NCI-H1048 (cell line): ENCODE data around the gene LRRK1.

ENCODE experiments used
- DNase-seq: peaks from one replicate; lab custom pipeline; 2025; lab: John Stamatoyannopoulos, UW

The LRRK1 gene, protein sequence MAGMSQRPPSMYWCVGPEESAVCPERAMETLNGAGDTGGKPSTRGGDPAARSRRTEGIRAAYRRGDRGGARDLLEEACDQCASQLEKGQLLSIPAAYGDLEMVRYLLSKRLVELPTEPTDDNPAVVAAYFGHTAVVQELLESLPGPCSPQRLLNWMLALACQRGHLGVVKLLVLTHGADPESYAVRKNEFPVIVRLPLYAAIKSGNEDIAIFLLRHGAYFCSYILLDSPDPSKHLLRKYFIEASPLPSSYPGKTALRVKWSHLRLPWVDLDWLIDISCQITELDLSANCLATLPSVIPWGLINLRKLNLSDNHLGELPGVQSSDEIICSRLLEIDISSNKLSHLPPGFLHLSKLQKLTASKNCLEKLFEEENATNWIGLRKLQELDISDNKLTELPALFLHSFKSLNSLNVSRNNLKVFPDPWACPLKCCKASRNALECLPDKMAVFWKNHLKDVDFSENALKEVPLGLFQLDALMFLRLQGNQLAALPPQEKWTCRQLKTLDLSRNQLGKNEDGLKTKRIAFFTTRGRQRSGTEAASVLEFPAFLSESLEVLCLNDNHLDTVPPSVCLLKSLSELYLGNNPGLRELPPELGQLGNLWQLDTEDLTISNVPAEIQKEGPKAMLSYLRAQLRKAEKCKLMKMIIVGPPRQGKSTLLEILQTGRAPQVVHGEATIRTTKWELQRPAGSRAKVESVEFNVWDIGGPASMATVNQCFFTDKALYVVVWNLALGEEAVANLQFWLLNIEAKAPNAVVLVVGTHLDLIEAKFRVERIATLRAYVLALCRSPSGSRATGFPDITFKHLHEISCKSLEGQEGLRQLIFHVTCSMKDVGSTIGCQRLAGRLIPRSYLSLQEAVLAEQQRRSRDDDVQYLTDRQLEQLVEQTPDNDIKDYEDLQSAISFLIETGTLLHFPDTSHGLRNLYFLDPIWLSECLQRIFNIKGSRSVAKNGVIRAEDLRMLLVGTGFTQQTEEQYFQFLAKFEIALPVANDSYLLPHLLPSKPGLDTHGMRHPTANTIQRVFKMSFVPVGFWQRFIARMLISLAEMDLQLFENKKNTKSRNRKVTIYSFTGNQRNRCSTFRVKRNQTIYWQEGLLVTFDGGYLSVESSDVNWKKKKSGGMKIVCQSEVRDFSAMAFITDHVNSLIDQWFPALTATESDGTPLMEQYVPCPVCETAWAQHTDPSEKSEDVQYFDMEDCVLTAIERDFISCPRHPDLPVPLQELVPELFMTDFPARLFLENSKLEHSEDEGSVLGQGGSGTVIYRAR (N-terminal part only)

GRCh38 chr15:100918690-100919480 lies at the start of gene LRRK1:
TSS of gene LRRK1 (plus strand) at chr15:100919357. CDS start at chr15:100924633, 5,276 bp downstream.
- DNase-seq: peak; percentile 20

DNA sequence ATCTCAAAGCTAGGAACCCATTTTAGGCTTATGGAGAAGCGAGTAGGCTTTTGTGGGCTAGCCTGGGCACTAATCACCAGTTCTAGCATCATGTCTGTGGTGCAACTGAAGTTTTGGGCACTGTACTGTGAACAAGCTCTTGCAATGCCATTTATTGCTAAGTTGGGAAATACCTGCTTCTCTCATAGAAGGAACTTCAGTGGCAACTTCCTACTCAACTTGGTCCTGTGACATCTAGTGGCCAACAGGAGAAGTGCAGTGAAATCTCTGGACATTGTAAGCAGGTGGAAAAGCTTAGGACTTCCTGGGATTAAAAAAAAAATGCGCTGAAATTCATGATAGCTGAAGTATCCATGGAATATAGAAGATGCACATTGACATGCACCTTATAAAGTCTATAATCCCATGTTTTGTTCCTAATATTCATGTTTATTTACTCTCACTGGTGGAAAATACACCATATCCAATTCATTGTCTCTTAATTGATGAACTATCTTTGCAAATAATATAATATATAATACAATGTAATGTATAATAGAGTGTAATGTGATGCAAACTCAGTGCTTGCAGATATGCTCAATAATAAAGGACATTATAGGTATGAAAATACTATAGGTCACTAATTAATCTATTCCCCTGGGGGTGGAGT lies 46.0 kb upstream of the LRRK1 start:
- DNase-seq: no peak

GRCh38 chr15:100875495-100875894 lies 43.7 kb upstream of the LRRK1 start:
- no peak for DNase-seq

DNA sequence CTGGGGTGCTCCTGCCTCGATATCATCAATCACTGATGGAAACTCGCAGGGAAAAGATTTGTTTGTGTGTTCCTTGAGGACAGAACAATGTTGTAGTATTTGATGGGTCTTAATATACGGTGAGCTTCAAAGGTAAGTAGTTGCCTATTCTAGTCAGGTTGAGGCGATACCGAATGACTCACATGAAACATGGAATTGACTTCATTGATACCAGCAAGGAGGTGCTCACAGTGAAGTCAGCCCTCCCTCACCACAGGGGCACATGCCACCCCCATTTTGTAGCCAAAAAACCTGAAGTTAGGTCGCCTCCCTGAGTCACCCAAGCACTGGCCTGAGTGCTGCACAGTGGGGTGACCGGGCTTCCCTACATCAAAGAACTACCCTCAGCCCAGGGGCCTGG lies 43.2 kb upstream of the LRRK1 start:
- DNase-seq: no peak

DNA sequence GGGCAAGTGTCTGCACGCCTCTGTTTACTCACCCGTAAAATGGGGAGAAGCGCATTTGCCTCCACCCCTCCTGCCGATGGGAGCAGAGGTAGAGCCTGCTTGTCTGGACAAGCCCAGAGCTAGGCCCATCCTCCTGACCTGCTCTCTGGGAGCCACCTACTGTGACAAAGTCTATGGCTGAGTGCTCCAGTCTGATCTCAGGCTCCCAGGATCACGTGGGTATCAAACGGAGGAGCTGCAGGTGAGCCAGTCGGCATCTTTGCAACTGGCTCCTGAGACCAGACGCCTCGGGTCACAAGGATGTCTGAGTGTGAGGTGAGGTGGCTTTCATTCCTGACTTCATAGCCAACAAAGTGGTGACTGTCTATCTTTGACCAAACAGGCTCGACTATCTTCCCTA lies 41.6 kb upstream of the LRRK1 start:
- no peak for DNase-seq

- no peak for DNase-seq
Measured at GRCh38 chr15:100878130-100878529, 41.0 kb upstream of the LRRK1 start.

- DNase-seq: no peak
Measured at GRCh38 chr15:100878648-100879047, 40.5 kb upstream of the LRRK1 start.

- no peak for DNase-seq
Measured at GRCh38 chr15:100879061-100879463, 40.1 kb upstream of the LRRK1 start.

DNA sequence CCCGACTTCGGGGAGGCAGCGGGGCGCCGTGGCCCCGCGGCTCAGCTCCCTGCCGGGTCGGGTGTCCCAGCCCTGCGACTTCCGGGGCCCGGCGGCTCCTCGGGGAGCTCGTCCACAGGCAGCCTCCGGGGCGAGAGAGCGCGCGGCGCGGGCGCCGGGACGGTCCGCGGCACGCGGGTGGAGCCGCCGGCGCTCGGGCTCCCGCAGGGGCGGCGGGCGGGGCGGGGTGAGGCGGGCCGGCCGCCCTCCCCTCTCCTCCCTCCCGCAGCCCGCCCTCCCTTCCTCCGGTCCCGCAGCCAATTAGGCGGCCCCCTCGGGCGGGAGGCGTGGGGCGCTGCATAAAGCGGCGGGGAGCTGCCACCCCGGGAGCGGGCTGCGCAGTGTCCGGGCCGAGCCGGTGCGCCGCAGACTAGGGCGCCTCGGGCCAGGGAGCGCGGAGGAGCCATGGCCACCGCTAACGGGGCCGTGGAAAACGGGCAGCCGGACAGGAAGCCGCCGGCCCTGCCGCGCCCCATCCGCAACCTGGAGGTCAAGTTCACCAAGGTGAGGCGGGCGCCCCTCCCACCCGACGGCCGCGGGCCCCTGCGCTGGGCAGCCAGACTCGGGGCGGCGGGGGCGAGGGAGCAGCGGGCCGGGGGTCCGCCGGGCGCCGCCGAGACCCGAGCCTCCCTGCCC lies 39.6 kb upstream of the LRRK1 start, which contains the start of gene ALDH1A3:
TSS of gene ALDH1A3 (plus strand) at position 368 of the 675 bp plus-strand sequence. CDS start at position 445, 77 bp downstream.
- DNase-seq: no peak

DNA sequence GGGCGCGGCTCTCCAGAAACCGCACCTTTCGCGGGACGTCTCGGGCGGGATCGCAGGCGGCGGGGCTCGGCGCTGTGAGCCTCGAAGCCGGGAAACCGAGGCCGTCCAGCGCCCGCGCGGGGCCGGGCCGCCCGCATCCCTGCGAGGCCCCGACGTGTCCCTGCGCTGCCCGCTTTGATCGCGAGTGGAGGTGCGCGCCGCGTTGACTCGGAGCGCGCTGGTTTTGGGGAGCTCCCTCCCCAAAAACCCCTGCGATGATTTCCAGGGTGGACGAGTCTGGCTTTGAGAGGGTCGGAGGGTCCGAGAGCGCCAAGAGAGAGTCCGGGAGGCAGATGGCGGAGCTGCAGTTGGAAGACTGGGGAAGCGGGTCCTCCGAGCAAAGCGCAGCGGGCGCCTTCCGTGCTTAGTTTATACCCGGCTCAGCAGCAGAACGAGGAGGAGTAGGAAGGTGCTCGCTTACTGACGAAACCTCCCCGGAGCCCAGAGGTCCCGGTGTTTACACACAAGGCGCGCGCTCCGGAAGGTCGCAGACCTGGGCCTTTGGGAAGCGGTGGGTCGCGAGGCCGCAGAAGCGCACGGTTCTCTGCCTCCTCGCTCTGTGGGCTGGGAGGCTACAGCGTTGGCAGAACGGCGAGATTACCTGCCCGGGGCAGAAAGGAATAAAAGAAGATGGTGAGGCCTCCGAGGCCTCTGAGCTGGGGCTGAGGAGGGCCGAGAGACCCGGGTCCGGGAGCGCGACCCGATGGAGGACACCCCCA lies 38.8 kb upstream of the LRRK1 start:
- DNase-seq: no peak

DNA sequence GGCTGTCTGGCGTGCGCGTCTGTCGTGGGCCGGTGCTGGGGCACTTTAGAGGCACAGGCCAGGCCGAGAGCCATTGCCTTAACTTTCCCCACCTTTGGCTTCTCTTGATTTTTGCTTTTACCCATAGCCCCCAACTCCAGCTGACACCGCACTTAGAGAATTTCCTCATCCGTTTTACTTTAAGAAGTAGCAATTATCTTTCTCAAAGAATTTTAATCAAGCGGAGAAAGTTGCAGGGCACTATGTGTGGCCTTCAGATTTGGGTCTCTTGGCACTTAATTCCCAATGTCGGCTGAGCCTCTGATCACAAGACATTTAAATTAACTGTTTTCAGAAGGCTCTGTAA lies 38.3 kb upstream of the LRRK1 start:
- no peak for DNase-seq

GRCh38 chr15:100881573-100882336 lies 37.4 kb upstream of the LRRK1 start:
- DNase-seq: no peak

DNA sequence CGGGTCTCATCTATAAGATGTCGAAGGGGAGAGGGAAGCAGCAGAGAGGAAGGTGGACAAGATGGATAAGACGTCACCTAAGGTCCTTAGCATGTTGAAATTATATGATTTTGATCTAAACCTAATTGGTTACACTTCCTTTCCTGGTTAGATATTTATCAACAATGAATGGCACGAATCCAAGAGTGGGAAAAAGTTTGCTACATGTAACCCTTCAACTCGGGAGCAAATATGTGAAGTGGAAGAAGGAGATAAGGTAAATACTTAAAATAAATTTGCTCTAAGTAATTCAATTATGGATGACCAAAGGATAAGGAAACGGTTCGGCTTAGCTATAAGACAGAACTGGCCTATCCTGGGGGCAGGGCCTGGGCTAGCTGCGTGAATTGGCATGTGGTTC lies 34.0 kb upstream of the LRRK1 start:
- DNase-seq: no peak

- no peak for DNase-seq
Measured at GRCh38 chr15:100885811-100886210, 33.3 kb upstream of the LRRK1 start.

DNA sequence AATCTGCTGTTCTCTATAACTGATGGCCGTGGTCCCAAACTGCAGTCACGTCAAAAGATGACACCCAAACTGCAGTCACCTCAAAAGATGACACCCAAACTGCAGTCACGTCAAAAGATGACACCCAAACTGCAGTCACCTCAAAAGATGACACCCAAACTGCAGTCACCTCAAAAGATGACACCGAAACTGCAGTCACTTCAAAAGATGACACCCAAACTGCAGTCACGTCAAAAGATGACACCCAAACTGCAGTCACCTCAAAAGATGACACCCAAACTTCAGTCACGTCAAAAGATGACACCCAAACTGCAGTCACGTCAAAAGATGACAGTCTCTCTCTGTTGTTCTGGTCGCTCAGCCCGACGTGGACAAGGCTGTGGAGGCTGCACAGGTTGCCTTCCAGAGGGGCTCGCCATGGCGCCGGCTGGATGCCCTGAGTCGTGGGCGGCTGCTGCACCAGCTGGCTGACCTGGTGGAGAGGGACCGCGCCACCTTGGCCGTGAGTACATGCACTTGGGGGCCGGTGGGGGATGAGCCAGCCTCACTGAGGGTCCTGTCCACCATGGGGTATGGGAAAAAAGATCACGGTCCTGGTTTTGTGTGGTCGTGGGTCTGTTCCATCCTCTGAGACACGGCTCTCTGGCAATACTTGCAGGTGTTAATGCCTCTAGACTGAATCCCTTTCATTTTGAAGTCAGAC lies 31.8 kb upstream of the LRRK1 start:
- no peak for DNase-seq

- no peak for DNase-seq
Measured at GRCh38 chr15:100889385-100890050, 29.6 kb upstream of the LRRK1 start.

- no peak for DNase-seq
Measured at GRCh38 chr15:100890051-100890720, 29.0 kb upstream of the LRRK1 start.
